Activated CD4-positive, alpha-beta memory T cell treated with anti-CD3 and anti-CD28 coated beads, Interleukin-2, amount 10 ng/mL, durations not matched to agents 7 days and 5 days (primary cell): ENCODE measurements around the gene ATP6V1B1. TPM values are rescaled to one million over a fixed set of nuclear protein-coding genes. Genes with fewer than 3 reads are reported as not detected.

Experiments
- CTCF ChIA-PET: fragments of 350-600 bp; sonication (Branson Sonifier 250); formaldehyde crosslinking; loops from one replicate; lab custom pipeline; 2021; ENCODE audit warnings: antibody characterized with exemption, inconsistent platforms; lab: Charles Lee
- POLR2A ChIA-PET: fragments of 350-600 bp; sonication (Branson Sonifier 250); formaldehyde crosslinking; loops from one replicate; lab custom pipeline; 2021; ENCODE audit warnings: antibody characterized with exemption; lab: Charles Lee
- DNase-seq: peaks from one replicate; pipeline ENCODE4 v3.0.0-alpha.2; 2020
- H3K27ac Mint-ChIP-seq: one replicate; pipeline ENCODE4 v1.8.0; 2021; ENCODE audit warnings: mild to moderate bottlenecking, mixed read lengths
- H3K27me3 Mint-ChIP-seq: one replicate; pipeline ENCODE4 v1.8.0; 2021; ENCODE audit warnings: mixed read lengths
- H3K36me3 Mint-ChIP-seq: one replicate; pipeline ENCODE4 v1.8.0; 2021; ENCODE audit warnings: low read depth, mixed read lengths
- H3K4me1 Mint-ChIP-seq: one replicate; pipeline ENCODE4 v1.8.0; 2021; ENCODE audit warnings: mixed read lengths
- H3K4me3 Mint-ChIP-seq: one replicate; pipeline ENCODE4 v1.8.0; 2021; ENCODE audit warnings: mild to moderate bottlenecking, mixed read lengths
- H3K9me3 Mint-ChIP-seq: one replicate; pipeline ENCODE4 v1.8.0; 2021; ENCODE audit warnings: mixed read lengths
- total RNA-seq, 2 experiments: library from RNA; stranded (reverse); gene quantifications; one replicate each; pipeline ENCODE4 v1.2.3, GENCODE V29; 2021

The ATP6V1B1 gene
- total RNA-seq, 2 experiments from 2014 or later: not detected

DNA sequence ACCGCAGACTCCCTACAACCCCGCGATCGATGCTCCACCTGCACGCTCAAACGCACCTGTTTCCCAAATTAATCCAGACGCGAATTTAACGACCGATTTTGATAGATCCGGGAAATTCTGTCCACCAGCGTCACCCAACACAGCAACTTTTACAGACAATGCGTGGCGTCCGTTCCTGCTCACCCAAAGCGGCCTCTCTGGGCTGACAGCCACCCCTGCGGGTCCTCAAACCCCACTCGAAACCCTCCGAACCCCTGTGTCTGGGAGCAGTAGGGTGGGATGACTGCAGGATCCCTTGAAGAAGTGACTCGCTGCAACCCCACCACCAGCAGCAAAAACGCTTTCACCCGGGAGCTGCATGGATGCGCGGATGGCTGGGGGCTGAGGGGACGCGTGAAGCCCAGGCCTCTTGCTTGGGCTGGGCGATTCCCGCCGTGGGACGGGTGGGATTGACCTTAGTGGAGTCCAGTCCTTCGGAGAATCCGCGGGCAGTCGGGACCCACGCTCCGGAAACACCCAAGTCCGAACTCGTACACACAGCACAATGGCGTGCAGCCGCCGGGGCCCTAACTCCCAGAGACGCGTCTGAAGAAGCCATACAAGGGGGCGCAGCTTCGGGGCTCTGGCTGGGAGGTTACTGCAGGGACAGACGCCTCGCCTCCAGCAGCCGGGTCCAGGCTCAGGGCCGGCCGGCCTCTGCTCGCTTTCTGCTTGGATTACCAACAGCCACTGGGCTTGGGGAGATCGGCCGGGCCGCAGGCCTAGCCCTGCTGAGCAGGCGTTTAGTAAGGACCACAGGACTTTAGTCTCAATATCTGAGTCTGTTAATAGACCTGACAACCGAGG is 31.1 kb upstream of the ATP6V1B1 start:
- H3K4me1 Mint-ChIP-seq: peaks cover 19% of the 10 kb centered on the region
- POLR2A ChIA-PET: no interaction called here

DNA sequence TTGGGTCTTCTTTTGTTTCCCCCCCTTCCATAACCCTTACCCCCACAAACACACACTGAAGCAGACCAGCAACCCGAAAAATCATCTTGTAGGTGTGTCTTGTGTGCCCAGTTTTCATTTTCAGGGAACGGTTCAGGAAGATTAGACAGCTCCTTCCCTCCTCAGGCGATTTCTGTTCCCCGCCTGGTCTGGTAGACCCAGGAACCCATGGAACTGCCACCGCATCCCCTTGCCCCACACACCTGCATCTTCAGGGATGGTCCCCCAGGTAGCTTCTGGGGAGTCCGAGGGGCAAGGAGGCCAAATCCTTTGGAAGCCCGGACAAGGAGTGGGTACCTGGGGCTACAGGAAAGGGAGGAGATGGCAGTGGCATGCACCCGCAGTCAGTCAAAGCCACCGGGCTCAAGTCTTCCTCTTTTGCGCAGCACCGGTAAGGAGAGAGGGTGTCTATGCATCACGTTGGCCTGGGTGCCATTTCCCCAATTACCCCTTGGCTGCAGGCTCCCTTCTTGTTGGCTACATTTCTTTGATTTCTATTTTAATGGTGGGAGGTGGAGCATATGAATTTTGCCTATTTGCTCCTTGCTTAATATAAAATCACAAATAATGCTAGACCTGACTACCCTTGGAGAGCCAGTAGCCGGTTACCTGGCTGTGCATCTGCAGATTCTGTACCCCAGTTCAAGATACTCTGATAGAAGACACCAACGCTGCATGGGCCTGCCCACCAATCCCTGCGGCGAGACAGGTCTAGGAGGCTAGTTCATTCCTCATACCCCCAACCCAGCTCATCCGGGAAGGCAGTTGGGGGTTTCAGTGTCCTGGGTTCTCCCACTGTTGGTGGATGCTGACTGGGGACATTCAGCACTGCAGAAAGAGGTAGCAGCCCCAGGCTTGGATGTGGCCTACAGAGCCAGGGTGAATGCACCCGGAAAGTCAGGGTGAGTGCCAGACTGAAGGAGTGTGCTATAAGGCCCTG is 30.0 kb upstream of the ATP6V1B1 start:
- ChIA-PET CTCF (no interaction called here), POLR2A (no interaction called here)
- H3K9me3 Mint-ChIP-seq: no peaks in the 10 kb centered on the region
- peak; percentile 6 for DNase-seq
- H3K36me3 Mint-ChIP-seq: peaks cover 5% of the 10 kb centered on the region
- peaks cover 15% of the 10 kb centered on the region for H3K4me1 Mint-ChIP-seq
- H3K27ac Mint-ChIP-seq: no peak overlapping the region
- peaks cover 78% of the 10 kb centered on the region for H3K27me3 Mint-ChIP-seq
- H3K4me3 Mint-ChIP-seq: no peak overlapping the region

More for the DNA sequence above, 31.1 kb upstream of the ATP6V1B1 start:
- DNase-seq: no peak
- CTCF ChIA-PET: no interaction called here
- Mint-ChIP-seq H3K27ac (no peak overlapping the region), H3K27me3 (peaks cover 83% of the 10 kb centered on the region), H3K36me3 (peaks cover 5% of the 10 kb centered on the region), H3K9me3 (no peaks in the 10 kb centered on the region), H3K4me3 (no peak overlapping the region)

DNA sequence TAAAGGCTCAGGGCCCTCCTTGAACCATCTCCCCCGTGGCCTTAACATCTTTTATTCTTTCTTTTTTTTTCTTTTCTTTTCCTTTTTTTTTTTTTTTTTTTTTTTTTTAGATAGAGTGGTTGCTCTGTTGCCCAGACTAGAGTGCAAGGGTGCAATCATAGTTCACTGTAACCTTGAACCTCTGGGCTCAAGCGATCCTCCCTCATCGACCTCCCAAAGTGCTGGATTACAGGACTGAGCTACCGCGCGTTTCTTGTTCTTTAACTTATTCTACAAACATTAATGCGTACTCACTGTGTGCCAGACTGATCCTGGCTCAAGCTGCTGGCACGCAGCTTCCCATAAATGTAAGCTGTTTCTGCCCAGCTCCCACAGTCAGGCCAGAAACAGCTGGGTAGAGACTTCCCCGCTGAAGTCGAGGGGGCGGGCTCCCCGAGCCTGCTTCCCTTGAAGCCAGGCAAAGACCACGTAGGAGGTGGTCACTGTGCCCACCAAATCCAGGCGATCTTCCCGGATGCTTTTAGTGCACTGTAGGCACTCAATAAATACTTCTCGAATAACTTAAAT is 29.2 kb upstream of the ATP6V1B1 start:
- CTCF ChIA-PET: no interaction called here
- Mint-ChIP-seq H3K9me3 (no peaks in the 10 kb centered on the region), H3K27me3 (peaks cover 79% of the 10 kb centered on the region), H3K4me3 (no peak overlapping the region), H3K27ac (no peak overlapping the region), H3K4me1 (peaks cover 9% of the 10 kb centered on the region), H3K36me3 (peaks cover 2% of the 10 kb centered on the region)
- DNase-seq: no peak
- POLR2A ChIA-PET: no interaction called here

DNA sequence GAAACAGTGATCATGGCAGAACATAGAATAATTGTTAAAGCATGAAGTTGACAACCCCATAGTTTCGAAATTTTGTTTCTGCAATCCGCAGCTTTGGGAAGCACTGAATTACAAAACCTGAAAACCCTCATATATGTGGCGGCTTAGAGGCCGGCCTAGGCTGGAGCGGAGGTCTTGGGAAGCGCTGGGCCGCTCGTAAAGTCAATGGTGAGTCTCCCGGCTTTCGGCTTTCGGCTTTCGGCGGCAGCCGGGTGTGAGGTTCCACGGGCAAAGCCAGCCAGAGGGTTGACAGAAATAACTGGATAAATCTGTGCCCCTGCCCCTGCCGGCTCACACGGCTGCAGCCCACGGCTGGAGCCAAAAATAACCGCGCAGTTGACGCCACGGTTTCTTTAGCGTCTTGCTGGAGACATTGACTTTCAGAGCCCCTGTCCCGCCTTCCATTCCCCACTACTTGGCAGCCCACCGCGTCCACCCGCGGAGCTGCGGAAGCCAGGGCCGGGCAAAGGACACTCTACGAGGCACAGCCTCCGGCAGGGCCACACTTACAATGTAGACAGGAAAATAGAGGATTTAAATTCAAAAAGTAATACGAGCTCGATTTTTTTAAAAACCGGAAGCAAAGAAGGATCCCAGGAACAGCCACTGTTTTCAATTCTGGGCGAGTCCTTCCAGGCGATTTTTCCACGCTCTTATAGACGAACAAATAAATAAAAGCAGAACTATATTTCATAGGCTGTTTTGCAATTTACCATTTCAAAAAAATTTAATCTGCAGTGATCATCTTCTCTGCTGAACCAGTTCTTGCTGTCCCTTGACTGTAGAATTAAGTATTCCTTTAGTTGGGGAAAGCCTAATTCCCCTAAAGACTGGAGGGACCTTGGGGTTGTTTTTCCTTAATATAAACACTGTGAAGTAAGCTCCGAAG is 28.3 kb upstream of the ATP6V1B1 start:
- DNase-seq: peak; percentile 12
- Mint-ChIP-seq H3K4me3 (no peak overlapping the region), H3K9me3 (no peaks in the 10 kb centered on the region), H3K36me3 (peaks cover 2% of the 10 kb centered on the region), H3K4me1 (peaks cover 4% of the 10 kb centered on the region), H3K27ac (no peak overlapping the region), H3K27me3 (peaks cover 77% of the 10 kb centered on the region)
- CTCF ChIA-PET: interaction anchor here (1.0 to 1.5 kb wide), 2 partner anchors 14 to 36 kb away, joined by 3 to 7 read pairs; no protein-coding TSS in a partner anchor
- POLR2A ChIA-PET: no interaction called here

DNA sequence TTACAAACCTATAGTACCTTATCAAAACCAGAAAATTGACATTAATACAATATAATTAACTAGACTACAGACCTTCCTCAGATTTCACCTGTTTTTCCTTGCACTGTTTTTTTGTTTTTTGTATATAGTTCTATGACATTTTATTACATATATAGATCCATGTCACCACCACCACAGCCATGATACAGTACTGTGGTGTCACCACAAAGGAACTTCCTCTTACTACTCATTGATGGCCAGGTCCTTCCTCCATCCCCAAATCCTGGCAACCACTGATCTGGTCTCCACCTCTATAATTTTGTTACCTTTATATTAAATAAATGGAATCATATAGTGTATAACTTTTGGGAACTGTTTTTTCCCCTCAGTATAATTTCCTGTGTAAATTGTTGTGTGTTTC is 19.4 kb upstream of the ATP6V1B1 start:
- H3K9me3 Mint-ChIP-seq: no peaks in the 10 kb centered on the region
- CTCF ChIA-PET: interaction anchor here (0.7 to 2.1 kb wide), 3 partner anchors 9 to 1718 kb away, joined by 3 to 5 read pairs (median 4); no protein-coding TSS in a partner anchor
- H3K4me3 Mint-ChIP-seq: no peak overlapping the region
- H3K27ac Mint-ChIP-seq: no peak overlapping the region
- no peak for DNase-seq
- POLR2A ChIA-PET: no interaction called here
- no peaks in the 10 kb centered on the region for H3K36me3 Mint-ChIP-seq
- H3K27me3 Mint-ChIP-seq: peaks cover 28% of the 10 kb centered on the region
- no peaks in the 10 kb centered on the region for H3K4me1 Mint-ChIP-seq

DNA sequence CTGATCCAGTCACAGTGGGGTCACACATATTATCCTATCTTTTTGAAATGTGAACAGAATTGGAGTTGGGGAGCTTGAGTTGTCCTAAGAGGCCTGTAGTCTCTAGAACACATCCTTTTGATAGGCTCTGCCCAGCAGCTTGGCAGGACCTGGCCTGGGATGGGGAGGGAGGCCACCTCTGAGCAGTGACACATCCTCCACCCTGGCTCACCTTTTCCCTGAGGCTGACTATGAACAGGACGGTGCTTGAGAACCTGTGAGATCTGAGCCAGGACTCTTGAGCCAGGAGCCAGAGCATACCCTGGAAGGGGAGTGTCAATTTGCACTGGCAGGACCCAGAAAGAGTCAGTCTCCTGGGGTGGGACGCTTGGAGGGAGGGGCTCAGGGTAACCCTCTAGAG is 17.7 kb upstream of the ATP6V1B1 start:
- Mint-ChIP-seq H3K27ac (no peak overlapping the region), H3K4me1 (no peaks in the 10 kb centered on the region), H3K9me3 (no peaks in the 10 kb centered on the region), H3K36me3 (no peaks in the 10 kb centered on the region), H3K4me3 (no peak overlapping the region), H3K27me3 (peaks cover 15% of the 10 kb centered on the region)
- no peak for DNase-seq
- POLR2A ChIA-PET: no interaction called here
- CTCF ChIA-PET: interaction anchor here (1.2 to 4.9 kb wide), 2 partner anchors 33 to 47 kb away, joined by 3 to 37 read pairs; no protein-coding TSS in a partner anchor

DNA sequence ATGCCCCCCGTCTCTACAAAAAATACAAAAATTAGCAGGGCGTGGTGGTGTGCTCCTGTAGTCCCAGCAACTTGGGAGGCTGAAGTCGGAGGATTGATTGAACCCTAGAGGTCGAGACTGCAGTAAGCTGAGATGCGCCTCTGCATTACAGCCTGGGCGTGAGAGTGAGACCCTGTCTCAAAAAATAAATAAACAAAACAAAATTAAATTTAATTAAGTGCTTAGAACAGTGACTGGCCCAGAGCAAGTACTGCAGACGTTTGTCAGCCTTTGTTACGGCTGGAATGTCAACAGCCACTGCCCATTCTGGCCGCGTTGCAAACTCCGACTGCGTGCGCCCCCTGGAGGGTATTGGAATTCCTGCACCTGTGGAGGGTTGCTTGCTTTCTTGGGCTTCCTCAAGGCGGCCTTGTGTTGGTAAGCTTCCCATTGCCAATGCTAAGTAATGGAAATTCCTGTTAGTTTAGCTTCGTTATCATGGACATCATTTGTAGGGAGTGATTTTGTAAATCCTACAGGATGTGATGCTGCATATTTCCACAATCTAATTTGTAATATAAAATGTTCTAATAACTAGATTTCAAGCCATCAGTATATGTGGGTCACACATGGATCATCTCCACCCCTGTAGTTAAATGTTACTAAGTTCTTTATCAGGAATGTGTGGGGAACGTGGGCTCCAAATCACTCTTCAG is 15.9 kb upstream of the ATP6V1B1 start:
- ChIA-PET CTCF (interaction anchor here (0.7 to 4.9 kb wide), 13 partner anchors 9 to 151 kb away, joined by 3 to 37 read pairs (median 4); partner anchors contain the start of gene FIGLA), POLR2A (no interaction called here)
- Mint-ChIP-seq H3K4me1 (no peaks in the 10 kb centered on the region), H3K9me3 (no peaks in the 10 kb centered on the region), H3K36me3 (no peaks in the 10 kb centered on the region), H3K4me3 (no peak overlapping the region), H3K27ac (no peak overlapping the region), H3K27me3 (peaks cover 13% of the 10 kb centered on the region)
- peak; percentile 70 for DNase-seq

DNA sequence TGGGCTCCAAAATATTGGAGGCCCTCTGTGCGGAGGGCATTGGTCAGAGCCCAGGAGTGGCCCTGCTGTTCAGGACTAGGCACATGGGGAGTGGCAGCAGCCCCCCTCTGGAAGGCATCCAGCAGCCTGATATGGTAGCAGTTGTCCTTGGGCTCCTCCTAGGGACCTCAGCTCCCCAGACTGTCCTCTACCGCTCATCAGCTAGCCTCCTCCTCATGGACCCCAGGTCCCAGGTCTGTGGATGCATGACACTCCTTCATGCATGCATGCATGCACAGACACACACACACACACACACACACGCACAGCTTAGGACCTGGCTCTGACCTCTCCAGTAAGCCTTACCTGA is 15.4 kb upstream of the ATP6V1B1 start:
- Mint-ChIP-seq H3K36me3 (no peaks in the 10 kb centered on the region), H3K4me1 (no peaks in the 10 kb centered on the region), H3K9me3 (no peaks in the 10 kb centered on the region), H3K4me3 (no peak overlapping the region), H3K27ac (no peak overlapping the region), H3K27me3 (peaks cover 18% of the 10 kb centered on the region)
- CTCF ChIA-PET: interaction anchor here (0.7 to 4.9 kb wide), 13 partner anchors 9 to 151 kb away, joined by 3 to 37 read pairs (median 4); partner anchors contain the start of gene FIGLA
- no peak for DNase-seq
- POLR2A ChIA-PET: no interaction called here

DNA sequence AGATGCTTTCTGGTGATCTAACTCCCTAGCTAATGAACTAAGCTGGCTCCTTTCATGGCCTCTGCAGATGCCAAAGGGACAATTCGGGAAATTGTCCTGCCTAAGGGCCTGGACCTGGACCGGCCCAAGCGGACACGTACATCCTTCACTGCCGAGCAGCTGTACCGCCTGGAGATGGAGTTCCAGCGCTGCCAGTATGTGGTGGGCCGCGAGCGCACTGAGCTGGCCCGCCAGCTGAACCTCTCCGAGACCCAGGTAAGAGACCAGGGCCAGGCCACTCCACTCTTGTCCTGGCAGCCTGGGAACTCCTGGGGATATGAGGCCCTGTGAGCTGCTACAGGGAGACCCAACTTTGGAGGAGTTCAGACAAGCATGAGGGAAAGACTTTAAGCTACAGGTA is 14.7 kb upstream of the ATP6V1B1 start:
- no peak for DNase-seq
- CTCF ChIA-PET: interaction anchor here (0.6 to 4.9 kb wide), 9 partner anchors 10 to 178 kb away, joined by 3 to 37 read pairs (median 5); partner anchors contain the start of gene FIGLA
- H3K36me3 Mint-ChIP-seq: no peaks in the 10 kb centered on the region
- H3K27me3 Mint-ChIP-seq: peaks cover 15% of the 10 kb centered on the region
- H3K4me1 Mint-ChIP-seq: no peaks in the 10 kb centered on the region
- no peak overlapping the region for H3K4me3 Mint-ChIP-seq
- H3K9me3 Mint-ChIP-seq: no peaks in the 10 kb centered on the region
- POLR2A ChIA-PET: no interaction called here
- H3K27ac Mint-ChIP-seq: no peak overlapping the region

DNA sequence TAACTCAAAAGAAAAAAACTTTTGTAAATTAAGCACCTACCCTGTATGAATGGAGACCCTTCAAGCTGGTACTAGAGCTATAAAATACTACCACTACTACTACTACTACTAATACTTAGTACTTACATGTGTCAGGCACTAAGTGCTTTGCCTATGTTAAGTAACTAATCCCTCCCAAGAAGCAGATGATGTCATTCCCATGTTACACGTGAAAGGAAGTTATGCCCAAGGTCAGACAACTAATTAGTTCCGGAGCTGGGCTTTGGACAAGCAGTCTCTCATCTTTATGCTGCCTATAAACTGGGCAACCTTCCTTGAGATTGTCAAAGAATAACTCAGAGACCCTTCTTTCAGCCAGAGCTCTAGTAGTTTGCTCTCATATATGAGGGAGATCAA is 13.9 kb upstream of the ATP6V1B1 start:
- Mint-ChIP-seq H3K27me3 (peaks cover 14% of the 10 kb centered on the region), H3K27ac (no peak overlapping the region), H3K9me3 (no peaks in the 10 kb centered on the region), H3K36me3 (no peaks in the 10 kb centered on the region), H3K4me1 (no peaks in the 10 kb centered on the region), H3K4me3 (no peak overlapping the region)
- CTCF ChIA-PET: interaction anchor here (0.6 to 4.9 kb wide), 6 partner anchors 14 to 178 kb away, joined by 3 to 37 read pairs (median 4); partner anchors contain the start of gene FIGLA
- DNase-seq: no peak
- POLR2A ChIA-PET: no interaction called here
